Endothelial cell of umbilical vein (primary cell): ENCODE results near the gene SLFN12L. TPM values are rescaled to one million over a fixed set of nuclear protein-coding genes. Genes with fewer than 3 reads are reported as not detected.

Source experiments
- BruUV-seq: library from RNA; stranded (reverse); fragments of 400-500 nt; replicated peaks from 2 replicates; lab custom pipeline; 2021; lab: Mats Ljungman, UMichigan
- CTCF ChIA-PET: fragments of 300-600, 350-600 bp; sonication (Branson Sonifier 250); formaldehyde crosslinking; loops from one replicate; lab custom pipeline; 2021; ENCODE audit warnings: antibody characterized with exemption, inconsistent platforms; lab: Charles Lee
- POLR2A ChIA-PET: fragments of 300-600, 350-600 bp; sonication (Branson Sonifier 250); formaldehyde crosslinking; loops from one replicate; lab custom pipeline; 2021; ENCODE audit warnings: antibody characterized with exemption, inconsistent platforms; lab: Charles Lee
- DNase-seq: peaks from one replicate; pipeline ENCODE4 v3.0.0-alpha.2; 2011; ENCODE audit warnings: low read depth, low spot score
- FAIRE-seq: peaks from 2 replicates; lab custom pipeline; 2011; peaks lifted over from hg19 to GRCh38; lab: Jason Lieb, UNC
- H2AFZ ChIP-seq: 2 replicates; pipeline ENCODE4 v1.6.0; 2012; ENCODE audit warnings: low read depth, low read length, control low read depth, inconsistent platforms
- H3K27ac ChIP-seq: 2 replicates; pipeline ENCODE4 v1.5.1; 2011; ENCODE audit warnings: low read depth, mild to moderate bottlenecking, control low read depth, low read length, moderate library complexity; ENCODE audit not compliant: insufficient read depth
- H3K27me3 ChIP-seq, 2 experiments: 2 replicates each; pipeline versions ENCODE4 v1.6.0 to v1.6.1; 2011; ENCODE audit warnings: low read length in 2 of 2, mixed read lengths in 1 of 2; ENCODE audit not compliant: control insufficient read depth in 2 of 2, insufficient read depth in 2 of 2
- H3K36me3 ChIP-seq, 2 experiments: 2 replicates in 1 of 2; 3 replicates in 1 of 2; pipeline ENCODE4 v1.5.1; 2011; ENCODE audit warnings: low read length in 2 of 2, mild to moderate bottlenecking in 1 of 2, moderate library complexity in 1 of 2; ENCODE audit not compliant: control insufficient read depth in 2 of 2, insufficient read depth in 2 of 2; ENCODE audit errors: extremely low read depth in 1 of 2
- H3K4me1 ChIP-seq: 3 replicates; pipeline ENCODE4 v1.5.1; 2011; ENCODE audit warnings: mild to moderate bottlenecking, low read length; ENCODE audit not compliant: control insufficient read depth, insufficient read depth; ENCODE audit errors: extremely low read depth
- H3K4me2 ChIP-seq: 2 replicates; pipeline ENCODE4 v1.6.1; 2011; ENCODE audit warnings: low read length, control low read depth, mixed read lengths; ENCODE audit not compliant: insufficient read depth
- H3K4me3 ChIP-seq, 3 experiments: fragments of 200-600 bp in 1 of 3; sonication (generic), shearing (Covaris generic) in 1 of 3; replicated peaks in 1 of 3; 2 replicates each; pipeline ENCODE4 v1.5.1; 2011 to 2016; ENCODE audit warnings: control low read depth in 3 of 3, low read length in 3 of 3, mild to moderate bottlenecking in 2 of 3, inconsistent platforms in 1 of 3, low read depth in 1 of 3, moderate library complexity in 1 of 3; ENCODE audit not compliant: insufficient read depth in 1 of 3
- H3K79me2 ChIP-seq: 2 replicates; pipeline ENCODE4 v1.6.0; 2012; ENCODE audit warnings: low read length, inconsistent platforms; ENCODE audit not compliant: control insufficient read depth, insufficient read depth
- H3K9ac ChIP-seq: replicated peaks from 2 replicates; pipeline ENCODE3; 2011; ENCODE audit warnings: low read length, control low read depth; ENCODE audit not compliant: insufficient read depth; ENCODE audit errors: extremely low read depth
- H3K9me1 ChIP-seq: replicated peaks from 3 replicates; pipeline ENCODE4 v1.6.0; 2011; ENCODE audit warnings: mild to moderate bottlenecking, low read length; ENCODE audit not compliant: control insufficient read depth, insufficient read depth; ENCODE audit errors: extremely low read depth
- H3K9me3 ChIP-seq: replicated peaks from 2 replicates; pipeline ENCODE4 v1.5.1; 2012; ENCODE audit warnings: low read length, inconsistent platforms; ENCODE audit not compliant: control insufficient read depth, insufficient read depth
- H4K20me1 ChIP-seq: replicated peaks from 2 replicates; pipeline ENCODE3; 2011; ENCODE audit warnings: mild to moderate bottlenecking, low read length; ENCODE audit not compliant: control insufficient read depth, insufficient read depth; ENCODE audit errors: extremely low read depth
- CTCF ChIP-seq, 2 donors: IDR thresholded peaks; 1 replicate in 1 of 2; 2 replicates in 1 of 2; pipeline ENCODE4 v1.5.1; 2011; ENCODE audit warnings: low read length in 2 of 2, mild to moderate bottlenecking in 2 of 2, moderate library complexity in 2 of 2, control low read depth in 1 of 2, inconsistent platforms in 1 of 2, low read depth in 1 of 2; ENCODE audit not compliant: insufficient read depth in 1 of 2; ENCODE audit errors: extremely low read depth in 1 of 2
- EZH2 ChIP-seq: IDR thresholded peaks from 2 replicates; pipeline ENCODE4 v1.6.1; 2012; ENCODE audit warnings: borderline replicate concordance, low read depth, mild to moderate bottlenecking, moderate library complexity, low read length, inconsistent platforms; ENCODE audit not compliant: severe bottlenecking
- FOS ChIP-seq: IDR thresholded peaks from 2 replicates; pipeline ENCODE4 v1.6.1; 2011; ENCODE audit warnings: mild to moderate bottlenecking, low read length, moderate library complexity, borderline replicate concordance; ENCODE audit not compliant: insufficient read depth
- GATA2 ChIP-seq: IDR thresholded peaks from 2 replicates; pipeline ENCODE4 v1.7.0; 2011; ENCODE audit warnings: low read depth, mild to moderate bottlenecking, moderate library complexity, mixed read lengths, low read length; ENCODE audit not compliant: insufficient read length, insufficient read depth
- JUN ChIP-seq: IDR thresholded peaks from 2 replicates; pipeline ENCODE4 v1.6.1; 2011; ENCODE audit warnings: borderline replicate concordance, low read depth; ENCODE audit not compliant: insufficient read length, insufficient read depth
- MAX ChIP-seq: IDR thresholded peaks from 2 replicates; pipeline ENCODE4 v1.6.1; 2011; ENCODE audit not compliant: insufficient read depth, insufficient read length
- MYC ChIP-seq: IDR thresholded peaks from one replicate; pipeline ENCODE4 v1.6.1; 2011; ENCODE audit warnings: mild to moderate bottlenecking, low read depth, low read length
- POLR2A ChIP-seq: IDR thresholded peaks from 2 replicates; pipeline ENCODE4 v1.6.1; 2012; ENCODE audit warnings: low read depth, mild to moderate bottlenecking, control low read depth, low read length
- POLR2AphosphoS5 ChIP-seq: IDR thresholded peaks from 2 replicates; pipeline ENCODE4 v1.6.1; 2012; ENCODE audit warnings: low read depth, mild to moderate bottlenecking, control low read depth, low read length, moderate library complexity; ENCODE audit not compliant: insufficient read depth
- dilution Hi-C: fragments of 300-500 bp; cut with MboI; formaldehyde crosslinking; loops from one replicate; pipeline ENCODE4 v1.15.0; 2019; ENCODE audit warnings: low sequenced_read_pairs; ENCODE audit not compliant: extremely low pct_ligation_motif_present
- intact Hi-C: fragments of 100-400 bp; cut with micrococcal nuclease; formaldehyde crosslinking; loops from one replicate; pipeline ENCODE4 v1.10.0; 2022
- polyA plus RNA-seq, 4 experiments: library from polyadenylated mRNA; depleted of rRNA in 3 of 4; stranded (reverse) in 3 of 4; unstranded in 1 of 4; fragments of >200 nt; gene quantifications; 2 replicates each; pipeline versions ENCODE4 v1.2.1 to v1.2.3, GENCODE V29; 2011 to 2012; ENCODE audit warnings: missing spikeins in 1 of 4
- total RNA-seq: library from RNA; stranded (reverse); gene quantifications from 2 replicates; pipeline ENCODE4 v1.2.3, GENCODE V29; 2021

The SLFN12L gene
- total and polyA plus RNA-seq, 2 donors (not counting 3 experiments of a cell fraction or from before 2014, with no cell fraction given): not detected

GRCh38 chr17:35546487-35546886 lies 9.0 kb upstream of the SLFN12L start:
- H2AFZ ChIP-seq: no peak overlapping the region
- no TSS peak for BruUV-seq
- H3K27me3 ChIP-seq: peaks cover 18 to 28% of the 10 kb centered on the region in 2 experiments
- H3K36me3 ChIP-seq: no peaks in the 10 kb centered on the region
- POLR2A ChIA-PET: no interaction called here
- intact Hi-C loops (loop anchor here (10.0 kb wide), 2 partner anchors 562 to 1132 kb away; partner anchors contain the start of gene LIG3), dilution Hi-C loops (loop anchor here (25.0 kb wide), 1 partner anchor 234 kb away; no protein-coding TSS in a partner anchor)
- H4K20me1 ChIP-seq: no peaks in the 10 kb centered on the region
- H3K9me3 ChIP-seq: no peaks in the 10 kb centered on the region
- FAIRE-seq: no peak
- H3K4me1 ChIP-seq: peaks cover 22% of the 10 kb centered on the region
- H3K4me3 ChIP-seq: no peak overlapping the region
- H3K79me2 ChIP-seq: no peaks in the 10 kb centered on the region
- no peak overlapping the region for H3K4me2 ChIP-seq
- H3K9me1 ChIP-seq: no peaks in the 10 kb centered on the region
- TF ChIP-seq GATA2: no peak
- no peak for TF ChIP-seq EZH2
- TF ChIP-seq JUN: no peak
- no peak for TF ChIP-seq MAX
- no peak for TF ChIP-seq POLR2AphosphoS5
- TF ChIP-seq MYC: no peak
- TF ChIP-seq POLR2A: no peak
- no peak for TF ChIP-seq FOS
- TF ChIP-seq CTCF (IDR thresholded peaks at IDR 0.05; ENCODE audit: extremely low read depth in 1 of 2, insufficient read depth in 1 of 2, low read depth in 1 of 2, low read length in 2 of 2): no peak
- H3K9ac ChIP-seq: no peak overlapping the region
- CTCF ChIA-PET: interaction anchor here (1.3 kb wide), 1 partner anchor 29 kb away, joined by 4 read pairs; no protein-coding TSS in a partner anchor
- no peak overlapping the region for H3K27ac ChIP-seq
- no peak for DNase-seq
